Inflammatory macrophage (primary cell): Measurements from ENCODE around the gene MAGEH1.

Source experiments
- DNase-seq, 2 donors: peaks; one replicate each; pipeline ENCODE4 v3.0.0-alpha.2; 2020 to 2022

MAGEH1 gene

GRCh38 chrX:55490974-55491373, 39.0 kb downstream of the MAGEH1 start:
- no peak for DNase-seq
